Measurements from ENCODE around the gene ABCA13. TPM values are rescaled to one million over a fixed set of nuclear protein-coding genes. Genes with fewer than 3 reads are reported as not detected.

Gene ABCA13
- total RNA-seq, 3 donors from 2014 or later, result 0.43 to 1.6 (median 1.1) TPM

GRCh38 chr7:48636391-48637015 lies 465.2 kb downstream of the ABCA13 start:
- Histone ChIP-seq H3K9me3 (no peaks in the 10 kb centered on the region), H3K36me3 (ENCODE audit: low read depth) (no peaks in the 10 kb centered on the region), H3K4me3 (no peak overlapping the region), H3K4me1 (ENCODE audit: low read depth) (no peaks in the 10 kb centered on the region)
- TF ChIP-seq, protein P1, sequence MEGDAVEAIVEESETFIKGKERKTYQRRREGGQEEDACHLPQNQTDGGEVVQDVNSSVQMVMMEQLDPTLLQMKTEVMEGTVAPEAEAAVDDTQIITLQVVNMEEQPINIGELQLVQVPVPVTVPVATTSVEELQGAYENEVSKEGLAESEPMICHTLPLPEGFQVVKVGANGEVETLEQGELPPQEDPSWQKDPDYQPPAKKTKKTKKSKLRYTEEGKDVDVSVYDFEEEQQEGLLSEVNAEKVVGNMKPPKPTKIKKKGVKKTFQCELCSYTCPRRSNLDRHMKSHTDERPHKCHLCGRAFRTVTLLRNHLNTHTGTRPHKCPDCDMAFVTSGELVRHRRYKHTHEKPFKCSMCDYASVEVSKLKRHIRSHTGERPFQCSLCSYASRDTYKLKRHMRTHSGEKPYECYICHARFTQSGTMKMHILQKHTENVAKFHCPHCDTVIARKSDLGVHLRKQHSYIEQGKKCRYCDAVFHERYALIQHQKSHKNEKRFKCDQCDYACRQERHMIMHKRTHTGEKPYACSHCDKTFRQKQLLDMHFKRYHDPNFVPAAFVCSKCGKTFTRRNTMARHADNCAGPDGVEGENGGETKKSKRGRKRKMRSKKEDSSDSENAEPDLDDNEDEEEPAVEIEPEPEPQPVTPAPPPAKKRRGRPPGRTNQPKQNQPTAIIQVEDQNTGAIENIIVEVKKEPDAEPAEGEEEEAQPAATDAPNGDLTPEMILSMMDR (IDR thresholded peaks at IDR 0.05), result no peak
- intact Hi-C loops (cut with DNase I, micrococcal nuclease), result no loop called here
- DNase-seq (no peak), ATAC-seq (no peak)

DNA sequence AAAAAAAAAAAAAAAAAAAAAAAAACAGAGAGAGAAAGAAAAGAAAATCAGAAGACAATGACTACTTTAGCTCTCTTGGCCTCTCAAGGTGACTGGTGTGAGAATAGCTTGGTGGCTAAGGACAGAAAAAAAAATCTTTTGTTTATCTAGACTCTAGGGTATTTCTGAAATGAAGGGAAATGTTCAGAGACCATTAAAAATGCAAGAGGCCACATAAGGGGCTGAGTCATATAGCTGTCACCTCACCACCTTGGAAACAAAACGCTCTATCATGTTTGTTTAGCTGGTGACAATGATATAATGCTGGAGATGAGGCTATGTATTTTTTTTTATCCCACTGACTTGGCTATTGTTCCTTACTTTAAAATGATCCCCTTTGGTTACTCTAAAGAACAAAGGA lies 466.1 kb downstream of the ABCA13 start:
- TF ChIP-seq, protein P1 (IDR thresholded peaks at IDR 0.05), result no peak
- no peaks in the 10 kb centered on the region for H3K9me3 ChIP-seq
- no peaks in the 10 kb centered on the region for H3K36me3 ChIP-seq (ENCODE audit: low read depth)
- no peak for ATAC-seq
- DNase-seq, result no peak
- intact Hi-C loops (cut with DNase I, micrococcal nuclease), result no loop called here
- no peaks in the 10 kb centered on the region for H3K4me1 ChIP-seq (ENCODE audit: low read depth)
- no peak overlapping the region for H3K4me3 ChIP-seq

- ATAC-seq (no peak), DNase-seq (no peak)
- Histone ChIP-seq H3K4me1 (ENCODE audit: low read depth) (no peaks in the 10 kb centered on the region), H3K9me3 (no peaks in the 10 kb centered on the region), H3K4me3 (no peak overlapping the region), H3K36me3 (ENCODE audit: low read depth) (no peaks in the 10 kb centered on the region)
- intact Hi-C loops (cut with DNase I, micrococcal nuclease), result no loop called here
- TF ChIP-seq, protein P1 (IDR thresholded peaks at IDR 0.05), result no peak
Measured at GRCh38 chr7:48638041-48638440, 466.8 kb downstream of the ABCA13 start.

DNA sequence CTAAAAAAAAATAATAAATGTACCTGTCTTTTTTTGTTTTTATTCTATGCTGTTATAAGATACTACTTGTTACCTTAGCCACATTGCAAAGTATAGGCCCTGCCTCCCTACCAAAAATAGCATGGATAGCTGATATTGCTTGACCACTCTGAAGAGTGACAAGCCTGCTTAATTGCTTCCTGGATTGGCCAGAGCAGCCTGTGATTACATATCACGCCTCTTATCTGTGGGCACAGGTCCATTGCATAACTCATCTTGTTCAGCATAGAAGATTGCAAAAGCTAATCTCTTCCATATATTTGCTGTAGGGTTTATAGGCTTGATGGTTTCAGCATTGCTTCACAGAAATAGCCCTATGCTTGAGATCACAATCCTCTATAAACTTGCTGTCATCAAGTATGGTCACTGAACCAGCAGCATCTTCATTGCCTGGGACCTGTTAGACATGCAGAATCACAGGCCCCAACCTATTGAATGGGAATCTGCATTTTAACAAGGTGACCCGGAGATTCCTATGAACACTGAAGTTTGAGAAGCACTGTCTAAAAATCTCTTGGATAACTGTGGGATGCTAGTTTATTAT lies 472.3 kb downstream of the ABCA13 start:
- peak; percentile 56 for ATAC-seq

DNA sequence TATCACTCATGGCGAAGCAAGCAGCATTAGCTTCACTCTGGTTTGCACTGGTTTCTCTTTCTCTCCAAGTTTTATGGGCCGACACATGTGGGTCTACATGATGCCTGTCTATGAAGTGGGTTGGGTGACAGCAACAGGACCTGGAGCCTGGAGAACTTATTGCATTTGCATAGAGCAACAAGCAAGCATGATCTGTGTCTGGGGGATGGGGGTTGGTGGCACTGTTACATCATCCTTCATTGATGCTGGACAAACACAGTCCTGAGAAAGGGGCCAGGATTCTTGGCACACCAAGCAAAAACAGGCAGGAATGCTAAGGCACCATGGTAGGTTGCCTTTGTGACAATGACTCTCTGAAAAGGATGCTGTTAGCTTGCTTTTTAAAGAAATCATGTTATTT lies 486.9 kb downstream of the ABCA13 start:
- ATAC-seq, result no peak
- no peaks in the 10 kb centered on the region for H3K4me1 ChIP-seq (ENCODE audit: low read depth)
- no peak overlapping the region for H3K4me3 ChIP-seq
- H3K9me3 ChIP-seq, result no peaks in the 10 kb centered on the region
- H3K36me3 ChIP-seq (ENCODE audit: low read depth), result no peaks in the 10 kb centered on the region
- TF ChIP-seq, protein P1 (IDR thresholded peaks at IDR 0.05), result no peak
- DNase-seq, result no peak
- intact Hi-C loops (cut with DNase I, micrococcal nuclease), result no loop called here

More for the DNA sequence above, 472.3 kb downstream of the ABCA13 start:
- H3K4me3 ChIP-seq, result no peak overlapping the region
- intact Hi-C loops (cut with DNase I, micrococcal nuclease), result no loop called here
- TF ChIP-seq, protein P1 (IDR thresholded peaks at IDR 0.05), result no peak
- no peaks in the 10 kb centered on the region for H3K4me1 ChIP-seq (ENCODE audit: low read depth)
- no peak for DNase-seq
- no peaks in the 10 kb centered on the region for H3K36me3 ChIP-seq (ENCODE audit: low read depth)
- no peaks in the 10 kb centered on the region for H3K9me3 ChIP-seq
